Femur (tissue), 1 donor: ENCODE measurements around the gene RPS6KA2.
"Not testable (repeated sequence)": the region's sequence is repeated elsewhere in the genome, so short reads cannot be mapped to it uniquely, and the experiment has no call there.

ENCODE experiments used
- DNase-seq: peaks from one replicate; pipeline ENCODE4 v3.0.0-alpha.2; 2017

Gene RPS6KA2

DNA sequence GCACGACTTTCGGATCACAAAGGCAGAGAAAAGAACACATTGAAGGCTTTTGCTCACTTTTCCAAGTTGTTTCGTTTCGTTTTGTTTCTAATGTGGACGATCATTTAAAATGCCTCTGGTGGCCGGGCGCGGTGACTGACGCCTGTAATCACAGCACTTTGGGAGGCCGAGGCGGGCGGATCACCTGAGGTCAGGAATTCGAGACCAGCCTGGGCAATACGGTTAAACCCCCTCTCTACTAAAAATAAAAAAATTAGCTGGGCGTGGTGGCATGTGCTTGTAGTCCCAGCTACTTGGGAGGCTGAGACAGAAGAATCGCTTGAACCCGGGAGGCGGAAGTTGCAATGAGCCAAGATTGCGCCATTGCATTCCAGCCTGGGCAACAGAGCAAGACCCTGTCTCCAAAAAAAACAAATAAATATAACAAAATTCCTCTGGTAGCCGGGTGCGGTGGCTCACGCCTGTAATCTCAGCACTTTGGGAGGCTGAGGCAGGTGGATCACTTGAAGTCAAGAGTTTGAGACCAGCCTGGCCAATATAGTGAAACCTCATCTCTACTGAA, 243.2 kb downstream of the RPS6KA2 start:
- DNase-seq: not testable (repeated sequence)

DNA sequence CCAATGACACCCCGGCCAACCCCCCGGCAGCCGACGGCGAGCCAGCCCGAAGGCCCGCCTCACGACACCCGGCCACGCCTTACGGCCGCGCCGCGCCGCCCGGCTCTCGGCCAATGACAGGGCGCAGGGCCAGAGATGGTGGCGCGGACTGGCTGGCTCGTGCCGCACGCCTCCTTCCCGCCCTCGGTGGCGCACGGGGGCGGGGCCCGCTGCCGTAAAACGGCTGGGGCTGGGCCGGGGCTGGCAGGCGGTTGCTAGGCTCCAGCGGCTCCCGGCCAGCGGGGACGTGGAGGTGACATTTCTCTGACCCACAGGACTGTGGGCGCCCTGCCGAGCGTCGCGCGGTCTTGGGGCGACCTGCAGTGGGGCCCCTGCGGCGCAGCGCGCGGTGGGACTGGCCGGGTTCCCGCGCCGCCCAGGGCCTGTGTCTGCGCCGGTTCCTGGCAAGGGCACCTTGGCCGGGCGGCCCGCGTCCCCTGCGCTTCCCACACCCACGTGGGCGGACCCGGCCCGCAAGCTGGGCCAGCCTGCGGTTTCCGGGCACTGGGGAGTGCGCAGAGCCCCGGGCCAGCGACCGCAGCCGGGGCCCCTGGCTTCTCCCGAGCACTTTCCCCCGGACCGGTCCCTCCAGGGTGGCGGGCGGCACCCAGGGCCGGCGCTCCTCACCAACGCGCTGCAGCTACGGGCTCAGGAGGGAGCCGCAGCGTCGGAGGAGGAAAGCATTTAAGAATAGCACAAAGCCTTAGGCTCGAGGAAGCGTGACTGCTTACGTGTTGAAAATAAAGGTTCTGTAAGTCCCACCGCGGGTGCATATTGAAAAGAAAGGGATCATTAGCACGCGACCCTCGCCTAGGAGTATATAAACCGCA, 243.9 kb downstream of the RPS6KA2 start, which contains the start of gene MPC1:
TSS of gene MPC1 (minus strand) at position 8 of the 869 bp plus-strand sequence. CDS start 64 bp downstream, outside the sequence.
- DNase-seq: peak; percentile 98

DNA sequence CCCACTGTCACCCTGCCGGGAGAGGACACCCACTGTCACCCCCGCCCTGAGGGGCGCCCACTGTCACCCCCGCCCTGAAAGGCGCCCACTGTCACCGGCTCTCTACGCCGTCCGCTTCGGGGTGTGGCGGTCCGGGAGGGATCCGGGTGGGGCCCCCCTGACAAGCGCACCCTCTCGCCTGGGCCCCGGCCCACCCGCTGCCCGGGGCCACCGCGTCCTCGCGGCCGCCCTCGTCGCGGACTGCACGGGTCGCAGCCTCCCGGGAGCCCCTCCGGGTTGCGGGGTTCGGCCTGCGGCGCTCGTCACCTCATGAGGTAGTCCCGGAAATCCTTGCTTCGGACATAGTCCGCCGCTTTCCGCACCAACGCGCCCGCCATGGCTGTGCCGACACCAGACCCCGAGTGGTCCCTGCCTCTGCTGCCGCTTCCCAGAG, 244.5 kb downstream of the RPS6KA2 start:
- DNase-seq: no peak

GRCh38 chr6:166381733-166382499, 245.1 kb downstream of the RPS6KA2 start:
- DNase-seq: peak; percentile 74

DNA sequence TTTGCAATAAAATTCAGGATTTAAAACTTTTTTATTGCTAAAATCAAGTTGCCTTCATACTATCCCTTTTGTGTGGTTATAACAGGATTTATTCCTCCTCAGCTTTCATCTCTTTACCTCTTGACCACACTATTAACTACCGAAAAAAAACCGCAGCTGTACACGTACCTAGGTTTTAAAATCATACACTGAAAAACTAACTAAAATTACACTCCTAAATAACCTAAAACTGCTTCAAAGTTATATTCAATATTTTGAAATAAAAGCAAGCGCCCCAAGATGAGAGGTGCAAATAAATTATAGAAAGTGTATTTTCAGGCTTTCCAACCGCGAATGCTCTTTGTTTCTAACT, 245.7 kb downstream of the RPS6KA2 start:
- no peak for DNase-seq

DNA sequence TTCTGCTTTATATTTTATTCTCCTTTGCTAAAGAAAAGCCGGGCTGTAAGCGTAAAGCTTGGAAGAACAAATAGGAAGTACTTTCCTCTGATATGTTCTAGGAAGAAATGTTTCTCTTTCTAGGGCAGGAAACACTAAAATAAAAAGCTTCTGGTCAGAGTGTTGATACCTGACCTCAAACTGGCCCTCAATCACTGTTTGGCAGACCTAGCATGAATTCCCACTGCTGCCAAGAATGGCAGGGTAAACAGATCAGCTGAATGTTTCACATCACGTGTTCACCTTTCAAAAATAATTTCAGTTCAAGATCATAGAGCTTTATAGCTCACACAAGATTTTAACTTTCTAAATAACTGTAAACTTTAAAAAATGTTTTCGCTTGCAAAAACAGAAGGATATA, 247.3 kb downstream of the RPS6KA2 start:
- DNase-seq: no peak

GRCh38 chr6:166379103-166379586, 247.9 kb downstream of the RPS6KA2 start:
- no peak for DNase-seq

DNA sequence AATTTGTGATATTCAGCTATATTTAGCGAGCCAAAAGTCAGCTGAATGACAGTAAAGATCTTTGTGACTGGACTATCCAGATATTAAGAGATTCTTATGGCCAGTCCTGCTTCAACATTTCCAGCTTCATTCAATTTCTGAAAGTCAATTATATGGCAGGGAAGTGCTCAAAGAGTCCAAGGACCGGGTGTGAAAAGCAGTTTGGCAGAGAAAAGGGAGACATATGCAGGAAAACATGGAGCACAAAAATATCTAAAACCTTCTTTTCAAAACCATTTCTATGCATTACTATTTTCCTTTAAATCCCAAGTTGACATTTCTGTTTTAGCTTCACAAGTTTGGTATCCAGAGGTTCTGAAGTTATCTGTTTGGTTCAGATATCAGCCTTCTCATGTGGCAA, 249.3 kb downstream of the RPS6KA2 start:
- DNase-seq: no peak

DNA sequence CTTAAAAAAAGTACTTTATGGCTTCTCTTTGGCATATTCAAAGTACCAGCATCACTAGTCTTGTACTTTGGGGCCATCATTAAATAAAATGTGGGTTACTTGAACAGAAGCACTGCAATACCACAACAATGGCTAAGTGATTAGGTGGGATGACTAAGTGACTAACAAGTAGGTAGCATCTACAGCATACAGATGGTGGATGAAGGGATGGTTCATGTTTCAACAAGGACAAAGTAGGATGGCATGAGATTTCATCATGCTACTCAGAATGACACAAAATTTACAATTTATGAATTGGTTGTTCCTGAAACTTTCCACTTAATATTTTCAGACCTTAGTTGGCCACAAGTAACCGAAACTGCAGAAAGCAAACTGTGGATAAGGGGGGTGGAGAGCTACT, 252.0 kb downstream of the RPS6KA2 start:
- DNase-seq: no peak

DNA sequence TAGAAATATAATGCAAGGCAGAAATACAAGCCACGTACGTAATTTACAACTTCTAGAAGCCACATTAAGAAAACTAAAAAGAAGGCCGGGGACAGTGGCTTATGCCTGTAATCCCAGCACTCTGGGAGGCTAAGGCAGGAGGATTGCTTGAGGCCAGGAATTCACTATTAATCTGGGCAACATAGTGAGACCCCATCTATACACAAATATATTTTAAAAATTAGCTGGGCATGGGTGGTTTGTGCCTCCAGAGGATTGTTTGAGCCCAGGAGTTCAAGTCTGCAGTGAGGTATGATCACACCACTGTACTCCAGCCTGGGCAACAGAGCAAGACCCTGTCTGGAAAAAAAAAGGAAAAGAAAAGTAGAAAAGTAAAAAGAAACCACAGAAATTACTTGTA, 256.6 kb downstream of the RPS6KA2 start:
- no peak for DNase-seq

DNA sequence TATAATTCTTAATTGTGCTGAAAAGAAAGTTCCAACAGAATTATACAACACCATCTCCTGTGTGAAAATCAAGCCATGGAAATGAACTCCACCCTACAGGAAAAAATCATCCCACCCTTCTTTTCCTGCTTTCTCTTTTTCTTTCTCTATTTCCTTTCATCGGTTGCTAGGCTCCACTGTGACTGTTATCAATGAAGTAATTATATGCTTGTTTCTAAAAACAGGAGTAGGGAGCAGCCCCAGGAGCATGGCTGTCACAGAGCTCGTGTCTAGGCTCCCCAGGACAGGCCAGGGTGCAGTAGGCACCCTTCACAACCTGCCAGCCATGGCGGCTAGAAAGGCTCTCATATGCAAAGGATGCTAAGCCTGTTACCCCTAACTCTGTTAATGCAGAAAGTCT, 257.3 kb downstream of the RPS6KA2 start:
- DNase-seq: no peak

GRCh38 chr6:166366921-166367320, 260.1 kb downstream of the RPS6KA2 start:
- DNase-seq: no peak

DNA sequence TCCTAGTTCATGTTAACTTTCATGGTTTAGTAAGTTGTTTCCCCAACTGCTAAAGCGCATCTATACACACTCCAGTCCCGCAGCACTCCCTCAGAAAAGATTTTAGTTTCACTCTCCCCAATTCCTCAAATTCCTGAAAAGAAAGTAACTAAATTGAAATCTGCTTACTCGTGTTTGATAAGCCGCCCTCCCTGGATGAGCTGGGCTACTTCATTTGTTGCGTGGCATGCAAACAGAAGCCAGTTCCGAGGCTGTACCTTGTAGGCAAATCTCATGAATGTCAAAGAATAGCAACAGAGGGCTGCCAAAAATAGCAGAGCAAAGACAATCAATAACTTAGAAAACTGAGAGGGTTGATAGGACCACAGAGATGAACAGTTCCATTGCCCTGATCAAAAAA, 261.2 kb downstream of the RPS6KA2 start:
- DNase-seq: no peak

DNA sequence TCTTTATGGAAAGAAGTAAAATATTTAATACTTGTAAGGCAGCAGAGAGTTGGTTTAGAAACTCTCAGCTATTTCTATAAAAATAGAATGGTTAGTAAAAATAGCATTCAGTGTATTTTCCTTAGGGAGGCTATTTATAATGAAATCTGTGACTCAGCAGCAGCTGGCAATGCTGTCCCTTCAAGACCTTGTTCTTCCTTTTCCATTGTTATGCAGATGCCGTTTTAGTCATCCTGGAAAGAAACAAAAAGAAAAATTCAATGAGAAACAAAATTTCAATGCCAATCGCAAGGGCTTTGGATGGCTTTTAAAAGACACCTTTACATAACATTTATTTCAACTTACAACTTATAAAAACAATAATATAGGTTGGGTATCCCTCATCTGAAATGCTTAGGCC, 261.8 kb downstream of the RPS6KA2 start:
- DNase-seq: no peak

DNA sequence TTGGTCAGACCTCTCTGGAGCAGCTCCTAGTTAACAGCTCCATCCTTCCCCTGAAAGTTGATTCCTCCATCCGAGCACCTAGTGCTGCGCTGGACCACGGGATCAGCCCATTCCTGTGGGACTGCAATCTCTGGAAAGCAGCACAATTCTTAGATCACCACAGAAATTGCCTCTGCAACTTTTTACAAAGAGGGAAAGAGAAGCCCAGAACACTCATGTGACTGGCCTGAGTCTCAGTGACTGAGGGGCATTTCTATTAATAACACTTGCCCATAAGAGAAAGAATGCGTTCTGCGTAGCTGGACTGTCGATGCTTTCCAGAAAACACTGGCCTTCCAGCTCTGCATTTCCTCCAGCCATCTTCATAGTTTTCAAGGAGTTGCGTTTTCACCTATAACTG, 262.6 kb downstream of the RPS6KA2 start:
- DNase-seq: no peak

GRCh38 chr6:166362427-166362826, 264.6 kb downstream of the RPS6KA2 start:
- DNase-seq: not testable (repeated sequence)

GRCh38 chr6:166361077-166361429, 266.0 kb downstream of the RPS6KA2 start:
- no peak for DNase-seq

DNA sequence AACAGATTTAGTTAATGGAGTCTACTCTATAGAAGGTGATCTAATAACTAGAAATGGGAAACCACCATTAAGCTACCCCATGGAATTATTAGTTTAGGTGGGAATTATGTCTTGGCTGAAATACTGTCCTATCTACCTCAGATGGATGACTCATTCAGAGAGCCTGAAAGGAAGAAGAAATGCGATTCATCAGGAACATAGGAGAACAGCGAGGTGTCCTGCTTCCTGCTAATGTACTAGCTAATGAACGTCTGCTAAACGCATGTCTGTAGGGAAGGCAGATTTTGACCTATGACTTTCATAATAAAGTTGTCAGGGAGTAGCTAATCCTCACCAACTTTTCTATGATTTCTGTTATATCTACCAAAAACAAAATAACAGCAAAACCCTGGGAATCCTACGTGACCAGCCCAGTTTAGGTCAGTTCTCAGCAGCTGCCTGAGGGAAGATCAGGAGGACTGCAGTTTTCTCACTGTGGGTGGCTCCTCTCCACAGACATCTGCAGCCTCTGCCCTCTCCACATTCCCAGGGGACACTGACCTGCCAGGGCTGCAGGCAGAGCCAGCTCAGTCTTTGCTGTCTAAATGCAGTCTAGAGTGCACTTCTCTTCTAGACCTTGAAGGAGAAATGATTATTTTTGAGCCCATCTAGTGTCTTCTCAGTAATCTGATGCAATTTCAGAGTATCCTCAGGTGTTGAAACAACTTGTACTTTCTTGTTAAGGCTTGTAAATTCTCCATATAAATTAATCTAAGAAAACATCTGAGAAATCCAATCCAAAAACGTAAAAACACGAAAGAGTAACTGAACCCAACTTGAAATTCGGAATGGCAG, 266.6 kb downstream of the RPS6KA2 start:
- DNase-seq: no peak
